B cell (primary cell): ENCODE data around the gene MAP3K20. TPM values are rescaled to one million over a fixed set of nuclear protein-coding genes. Genes with fewer than 3 reads are reported as not detected.
A peak's percentile ranks its signal among the peaks of the same experiment; 100 is the strongest.
"Not testable (repeated sequence)": the region's sequence is repeated elsewhere in the genome, so short reads cannot be mapped to it uniquely, and the experiment has no call there.

Experiments
- ATAC-seq: fragments of 200-7000 bp; cut with Tn5 transposase; one replicate; pipeline ENCODE4 v1.10.0; 2021; ENCODE audit warnings: low read depth, mild to moderate bottlenecking, moderate number of reproducible peaks, moderate library complexity
- CTCF ChIA-PET: fragments of 350-600 bp; sonication (Branson Sonifier 250); formaldehyde crosslinking; loops from one replicate; lab custom pipeline; 2021; ENCODE audit warnings: antibody characterized with exemption, inconsistent platforms; lab: Charles Lee
- POLR2A ChIA-PET: fragments of 350-600 bp; sonication (Branson Sonifier 250); formaldehyde crosslinking; loops from one replicate; lab custom pipeline; 2021; ENCODE audit warnings: antibody characterized with exemption; lab: Charles Lee
- DNase-seq: peaks from one replicate; pipeline ENCODE4 v3.0.0; 2013
- H2AFZ ChIP-seq: 2 replicates; pipeline ENCODE4 v1.6.1; 2012; ENCODE audit warnings: mild to moderate bottlenecking, low read depth, low read length; ENCODE audit not compliant: insufficient read depth, poor library complexity, severe bottlenecking
- H3K27ac ChIP-seq, 2 donors: 1 replicate in 1 of 2; 2 replicates in 1 of 2; pipeline ENCODE4 v1.5.1; 2012 to 2013; ENCODE audit warnings: low read length in 2 of 2, mild to moderate bottlenecking in 2 of 2, moderate library complexity in 1 of 2
- H3K27me3 ChIP-seq, 4 experiments: fragments of 200-600 bp in 1 of 4; sonication (generic) in 1 of 4; replicated peaks in 1 of 4; 1 replicate in 2 of 4; 2 replicates in 2 of 4; pipeline versions ENCODE4 v1.6.1 to v1.7.0; 2013 to 2016; ENCODE audit warnings: low read length in 3 of 4, mild to moderate bottlenecking in 2 of 4, mixed read lengths in 1 of 4, moderate library complexity in 1 of 4; ENCODE audit not compliant: insufficient read depth in 4 of 4, control insufficient read depth in 3 of 4; ENCODE audit errors: control extremely low read depth in 1 of 4
- H3K36me3 ChIP-seq, 2 experiments: replicated peaks in 1 of 2; 1 replicate in 1 of 2; 2 replicates in 1 of 2; pipeline versions ENCODE4 v1.6.1 to v1.7.1; 2013; ENCODE audit warnings: low read length in 1 of 2; ENCODE audit not compliant: insufficient read depth in 2 of 2, control insufficient read depth in 1 of 2; ENCODE audit errors: control extremely low read depth in 1 of 2, extremely low read depth in 1 of 2
- H3K4me1 ChIP-seq, 2 donors: fragments of 200-600 bp in 1 of 2; sonication (generic) in 1 of 2; 1 replicate in 1 of 2; 2 replicates in 1 of 2; pipeline versions ENCODE4 v1.5.1 to v1.6.1; 2013 to 2017; ENCODE audit warnings: low read length in 2 of 2; ENCODE audit not compliant: control insufficient read depth in 2 of 2, insufficient read depth in 2 of 2
- H3K4me2 ChIP-seq: replicated peaks from 2 replicates; pipeline ENCODE3; 2012; ENCODE audit warnings: mild to moderate bottlenecking, low read depth, low read length; ENCODE audit not compliant: poor library complexity, severe bottlenecking
- H3K4me3 ChIP-seq, 5 experiments: fragments of 200-600 bp in 1 of 5; sonication (generic) in 1 of 5; 1 replicate in 3 of 5; 2 replicates in 2 of 5; pipeline versions ENCODE4 v1.5.1 to v1.7.0; 2011 to 2016; ENCODE audit warnings: low read length in 4 of 5, mild to moderate bottlenecking in 4 of 5, low read depth in 2 of 5, control low read depth in 1 of 5, moderate library complexity in 1 of 5; ENCODE audit not compliant: insufficient read depth in 1 of 5; ENCODE audit errors: control extremely low read depth in 1 of 5, extremely low read depth in 1 of 5
- H3K79me2 ChIP-seq: fragments of 200-600 bp; sonication (generic); one replicate; pipeline ENCODE4 v1.6.0; 2016; ENCODE audit warnings: low read length; ENCODE audit not compliant: control insufficient read depth, insufficient read depth
- H3K9ac ChIP-seq: fragments of 200-600 bp; sonication (generic); 2 replicates; pipeline ENCODE4 v1.6.1; 2017; ENCODE audit warnings: mild to moderate bottlenecking, low read length, moderate library complexity
- H3K9me3 ChIP-seq, 3 donors: one replicate each; pipeline versions ENCODE4 v1.6.1 to v1.7.1; 2013; ENCODE audit warnings: low read length in 2 of 3; ENCODE audit not compliant: control insufficient read depth in 2 of 3, insufficient read depth in 1 of 3; ENCODE audit errors: control extremely low read depth in 1 of 3
- H4K20me1 ChIP-seq: 2 replicates; pipeline ENCODE4 v1.6.0; 2012; ENCODE audit warnings: mild to moderate bottlenecking, low read length; ENCODE audit not compliant: insufficient read depth, control insufficient read depth, poor library complexity, severe bottlenecking
- H3K27ac Mint-ChIP-seq: one replicate; pipeline ENCODE4 v1.8.0; 2021; ENCODE audit warnings: mixed read lengths
- H3K27me3 Mint-ChIP-seq: one replicate; pipeline ENCODE4 v1.8.0; 2021; ENCODE audit warnings: mixed read lengths
- H3K4me1 Mint-ChIP-seq: one replicate; pipeline ENCODE4 v1.8.0; 2021; ENCODE audit warnings: mixed read lengths
- H3K4me3 Mint-ChIP-seq: one replicate; pipeline ENCODE4 v1.8.0; 2021; ENCODE audit warnings: mixed read lengths
- H3K9me3 Mint-ChIP-seq: one replicate; pipeline ENCODE4 v1.8.0; 2022; ENCODE audit warnings: mixed read lengths; ENCODE audit not compliant: insufficient read depth
- EZH2 ChIP-seq: IDR thresholded peaks from 2 replicates; pipeline ENCODE4 v1.6.1; 2012; ENCODE audit warnings: borderline replicate concordance, low read depth, mild to moderate bottlenecking, moderate library complexity, low read length; ENCODE audit not compliant: insufficient read depth, poor library complexity, severe bottlenecking
- WGBS: methylation state at CpG from one replicate; pipeline ENCODE4 v1.1.5; 2013; ENCODE audit warnings: missing lambda C conversion rate; ENCODE audit not compliant: insufficient coverage; 5-methylcytosine and 5-hydroxymethylcytosine counted together
- intact Hi-C: fragments of 100-400 bp; cut with micrococcal nuclease; formaldehyde crosslinking; loops from one replicate; pipeline ENCODE4 v1.10.0; 2022
- polyA plus RNA-seq: library from polyadenylated mRNA; depleted of rRNA; stranded (reverse); fragments of >200 nt; gene quantifications from 2 replicates; pipeline ENCODE4 v1.2.3, GENCODE V29; 2012
- total RNA-seq, 2 donors: library from RNA; stranded (reverse); fragments of 120-200 nt in 1 of 2; gene quantifications; 1 replicate in 1 of 2; 2 replicates in 1 of 2; pipeline versions ENCODE4 v1.2.3 to v1.2.4, GENCODE V29; 2013 to 2022
- TF ChIP-seq, protein P1 (sequence below): fragments of 200-600 bp; IDR thresholded peaks from one replicate; pipeline ENCODE4 v1.8.0; 2022; ENCODE audit warnings: antibody characterized with exemption, mild to moderate bottlenecking

MAP3K20 gene
- total and polyA plus RNA-seq, 2 donors (not counting 1 experiment from before 2014, with no cell fraction given) = 2.2 to 9.1 TPM

DNA sequence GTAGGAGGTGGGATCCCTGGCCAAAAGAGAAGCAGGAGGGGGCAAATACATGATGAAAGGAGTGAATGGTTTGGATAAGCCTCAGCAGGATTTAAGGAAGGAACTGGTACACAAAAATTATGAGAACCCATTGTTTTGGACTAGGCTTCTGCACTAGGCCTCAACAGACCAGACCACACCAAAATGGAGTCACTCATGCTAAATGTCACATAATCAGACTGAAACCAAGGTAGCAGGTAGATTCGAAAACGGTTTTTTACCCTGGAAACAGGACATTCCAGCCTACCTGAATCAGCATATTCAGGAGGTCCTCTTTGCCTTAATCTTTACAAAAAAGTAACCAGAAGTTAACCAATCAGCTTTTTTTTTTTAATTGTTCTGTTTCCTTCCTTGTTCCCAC is 229.7 kb downstream of the MAP3K20 start:
- Histone ChIP-seq H3K36me3 (no peaks in the 10 kb centered on the region), H3K4me3 (no peak overlapping the region), H3K27ac (no peak overlapping the region), H4K20me1 (no peaks in the 10 kb centered on the region), H3K4me1 (peaks cover 5 to 16% of the 10 kb centered on the region in 2 donors), H3K9me3 (peaks cover 0 to 10% (median 0%) of the 10 kb centered on the region in 3 donors), H3K79me2 (no peaks in the 10 kb centered on the region), H3K4me2 (no peak overlapping the region), H3K27me3 (no peaks in the 10 kb centered on the region), H3K9ac (no peak overlapping the region), H2AFZ (no peak overlapping the region)
- Mint-ChIP-seq H3K4me3 (no peak overlapping the region), H3K9me3 (peaks cover 2% of the 10 kb centered on the region), H3K27me3 (no peaks in the 10 kb centered on the region), H3K27ac (no peak overlapping the region), H3K4me1 (peaks cover 10% of the 10 kb centered on the region)
- DNase-seq (no peak), ATAC-seq (no peak)
- intact Hi-C loops = no loop called here
- TF ChIP-seq EZH2 = no peak
- TF ChIP-seq, protein P1, sequence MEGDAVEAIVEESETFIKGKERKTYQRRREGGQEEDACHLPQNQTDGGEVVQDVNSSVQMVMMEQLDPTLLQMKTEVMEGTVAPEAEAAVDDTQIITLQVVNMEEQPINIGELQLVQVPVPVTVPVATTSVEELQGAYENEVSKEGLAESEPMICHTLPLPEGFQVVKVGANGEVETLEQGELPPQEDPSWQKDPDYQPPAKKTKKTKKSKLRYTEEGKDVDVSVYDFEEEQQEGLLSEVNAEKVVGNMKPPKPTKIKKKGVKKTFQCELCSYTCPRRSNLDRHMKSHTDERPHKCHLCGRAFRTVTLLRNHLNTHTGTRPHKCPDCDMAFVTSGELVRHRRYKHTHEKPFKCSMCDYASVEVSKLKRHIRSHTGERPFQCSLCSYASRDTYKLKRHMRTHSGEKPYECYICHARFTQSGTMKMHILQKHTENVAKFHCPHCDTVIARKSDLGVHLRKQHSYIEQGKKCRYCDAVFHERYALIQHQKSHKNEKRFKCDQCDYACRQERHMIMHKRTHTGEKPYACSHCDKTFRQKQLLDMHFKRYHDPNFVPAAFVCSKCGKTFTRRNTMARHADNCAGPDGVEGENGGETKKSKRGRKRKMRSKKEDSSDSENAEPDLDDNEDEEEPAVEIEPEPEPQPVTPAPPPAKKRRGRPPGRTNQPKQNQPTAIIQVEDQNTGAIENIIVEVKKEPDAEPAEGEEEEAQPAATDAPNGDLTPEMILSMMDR = no peak
- 92% methylated on average over 2 of the region's 2 CpGs for WGBS
- ChIA-PET CTCF (no interaction called here), POLR2A (no interaction called here)

DNA sequence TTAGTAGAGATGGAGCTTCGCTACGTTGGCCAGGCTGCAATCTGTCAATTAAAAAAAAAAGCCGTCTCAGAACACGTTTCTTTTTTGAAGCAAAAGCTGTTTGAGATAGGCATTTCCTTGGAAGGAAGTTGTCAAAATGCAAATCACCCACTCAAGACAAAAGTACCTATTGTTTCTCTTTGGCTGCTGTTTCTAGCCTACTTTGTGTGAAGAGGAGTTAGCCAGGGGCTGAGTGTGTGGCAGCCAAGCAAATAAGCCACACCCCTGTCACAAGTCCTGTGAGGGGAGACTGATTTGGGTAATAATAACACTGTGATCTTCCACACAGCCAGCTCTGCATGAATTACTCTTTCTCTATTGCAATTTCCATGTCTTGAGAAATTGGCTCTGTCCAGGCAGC is 231.6 kb downstream of the MAP3K20 start:
- DNase-seq (peak; percentile 44), ATAC-seq (peak; percentile 43)
- Mint-ChIP-seq H3K27me3 (no peaks in the 10 kb centered on the region), H3K4me1 (peaks cover 10% of the 10 kb centered on the region), H3K9me3 (no peaks in the 10 kb centered on the region), H3K4me3 (peak overlapping the region; percentile 42), H3K27ac (no peak overlapping the region)
- Histone ChIP-seq H2AFZ (peak overlapping the region; percentile 28), H3K9me3 (no peaks in the 10 kb centered on the region), H3K4me1 (peaks cover 5 to 16% of the 10 kb centered on the region in 2 donors), H3K4me3 (peak overlapping the region in 1 of 5 experiments; percentile 9), H3K27me3 (no peaks in the 10 kb centered on the region), H3K9ac (no peak overlapping the region), H3K27ac (no peak overlapping the region), H3K4me2 (peak overlapping the region; percentile 40), H4K20me1 (no peaks in the 10 kb centered on the region), H3K79me2 (no peaks in the 10 kb centered on the region), H3K36me3 (no peaks in the 10 kb centered on the region)
- ChIA-PET CTCF (no interaction called here), POLR2A (no interaction called here)
- intact Hi-C loops = no loop called here
- no CpG with 5 or more reads among the region's 4 CpGs for WGBS
- TF ChIP-seq, protein P1 = no peak
- TF ChIP-seq EZH2 = no peak

DNA sequence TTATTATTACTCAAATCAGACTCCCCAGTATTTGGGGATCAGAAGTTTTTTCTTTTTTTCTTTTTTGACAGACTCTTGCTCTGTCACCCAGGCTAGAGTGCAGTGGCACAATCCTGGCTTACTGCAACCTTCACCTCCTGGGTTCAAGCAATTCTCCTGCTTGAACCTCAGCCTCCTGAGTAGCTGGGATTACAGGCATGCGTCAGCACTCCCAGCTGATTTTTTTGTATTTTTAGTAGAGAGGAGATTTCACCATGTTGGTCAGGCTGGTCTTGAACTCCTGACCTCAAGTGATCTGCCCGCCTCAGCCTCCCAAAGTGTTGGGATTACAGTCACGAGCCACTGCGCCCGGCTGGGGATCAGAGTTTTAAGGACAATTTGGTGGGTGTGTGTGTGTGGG is 233.7 kb downstream of the MAP3K20 start:
- CTCF ChIA-PET, H2AFZ ChIP-seq, DNase-seq, H3K4me3 Mint-ChIP-seq, H3K4me2 ChIP-seq, H3K9ac ChIP-seq, H3K36me3 ChIP-seq, H3K79me2 ChIP-seq, H3K9me3 Mint-ChIP-seq, H3K4me1 Mint-ChIP-seq, POLR2A ChIA-PET, ATAC-seq, H3K27ac ChIP-seq, H3K27me3 Mint-ChIP-seq, H3K27ac Mint-ChIP-seq, intact Hi-C loops, H3K27me3 ChIP-seq, H4K20me1 ChIP-seq, H3K9me3 ChIP-seq, H3K4me3 ChIP-seq: not testable (repeated sequence)
- WGBS = 67% methylated on average over 3 of the region's 5 CpGs
- peaks cover 5 to 16% of the 10 kb centered on the region in 2 donors for H3K4me1 ChIP-seq
